ENCODE measurements around the gene TOM1.

DNA sequence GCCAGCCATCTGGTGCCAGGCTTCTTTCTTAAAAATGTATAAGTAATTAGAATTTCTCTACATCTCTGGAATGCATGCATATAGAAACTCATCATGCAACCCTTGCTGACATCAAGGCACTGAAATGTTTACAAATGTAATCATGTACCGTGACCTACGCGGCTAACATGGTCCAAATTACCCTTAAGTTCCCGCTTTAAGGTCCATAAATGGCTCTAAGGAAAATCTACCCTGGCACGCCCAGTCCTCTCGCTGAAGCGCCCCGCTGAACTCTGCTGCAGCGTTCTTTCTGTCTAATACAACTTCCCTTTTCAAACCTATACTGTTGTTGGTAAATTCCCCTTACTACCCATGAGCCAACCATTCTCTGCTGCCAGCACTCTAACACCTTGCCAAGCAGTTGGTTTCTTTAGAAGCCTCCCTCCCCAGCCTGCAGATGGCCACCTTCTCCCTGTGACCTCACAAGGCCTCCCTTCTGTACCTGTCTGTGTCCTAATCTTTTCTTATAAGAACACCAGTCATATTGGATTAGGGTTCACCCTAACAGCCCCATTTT lies 67.7 kb downstream of the TOM1 start:
- TF ChIP-seq, protein P1, sequence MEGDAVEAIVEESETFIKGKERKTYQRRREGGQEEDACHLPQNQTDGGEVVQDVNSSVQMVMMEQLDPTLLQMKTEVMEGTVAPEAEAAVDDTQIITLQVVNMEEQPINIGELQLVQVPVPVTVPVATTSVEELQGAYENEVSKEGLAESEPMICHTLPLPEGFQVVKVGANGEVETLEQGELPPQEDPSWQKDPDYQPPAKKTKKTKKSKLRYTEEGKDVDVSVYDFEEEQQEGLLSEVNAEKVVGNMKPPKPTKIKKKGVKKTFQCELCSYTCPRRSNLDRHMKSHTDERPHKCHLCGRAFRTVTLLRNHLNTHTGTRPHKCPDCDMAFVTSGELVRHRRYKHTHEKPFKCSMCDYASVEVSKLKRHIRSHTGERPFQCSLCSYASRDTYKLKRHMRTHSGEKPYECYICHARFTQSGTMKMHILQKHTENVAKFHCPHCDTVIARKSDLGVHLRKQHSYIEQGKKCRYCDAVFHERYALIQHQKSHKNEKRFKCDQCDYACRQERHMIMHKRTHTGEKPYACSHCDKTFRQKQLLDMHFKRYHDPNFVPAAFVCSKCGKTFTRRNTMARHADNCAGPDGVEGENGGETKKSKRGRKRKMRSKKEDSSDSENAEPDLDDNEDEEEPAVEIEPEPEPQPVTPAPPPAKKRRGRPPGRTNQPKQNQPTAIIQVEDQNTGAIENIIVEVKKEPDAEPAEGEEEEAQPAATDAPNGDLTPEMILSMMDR (IDR thresholded peaks at IDR 0.05; ENCODE audit: insufficient read depth, low read length): no peak
- TF ChIP-seq, protein P2, sequence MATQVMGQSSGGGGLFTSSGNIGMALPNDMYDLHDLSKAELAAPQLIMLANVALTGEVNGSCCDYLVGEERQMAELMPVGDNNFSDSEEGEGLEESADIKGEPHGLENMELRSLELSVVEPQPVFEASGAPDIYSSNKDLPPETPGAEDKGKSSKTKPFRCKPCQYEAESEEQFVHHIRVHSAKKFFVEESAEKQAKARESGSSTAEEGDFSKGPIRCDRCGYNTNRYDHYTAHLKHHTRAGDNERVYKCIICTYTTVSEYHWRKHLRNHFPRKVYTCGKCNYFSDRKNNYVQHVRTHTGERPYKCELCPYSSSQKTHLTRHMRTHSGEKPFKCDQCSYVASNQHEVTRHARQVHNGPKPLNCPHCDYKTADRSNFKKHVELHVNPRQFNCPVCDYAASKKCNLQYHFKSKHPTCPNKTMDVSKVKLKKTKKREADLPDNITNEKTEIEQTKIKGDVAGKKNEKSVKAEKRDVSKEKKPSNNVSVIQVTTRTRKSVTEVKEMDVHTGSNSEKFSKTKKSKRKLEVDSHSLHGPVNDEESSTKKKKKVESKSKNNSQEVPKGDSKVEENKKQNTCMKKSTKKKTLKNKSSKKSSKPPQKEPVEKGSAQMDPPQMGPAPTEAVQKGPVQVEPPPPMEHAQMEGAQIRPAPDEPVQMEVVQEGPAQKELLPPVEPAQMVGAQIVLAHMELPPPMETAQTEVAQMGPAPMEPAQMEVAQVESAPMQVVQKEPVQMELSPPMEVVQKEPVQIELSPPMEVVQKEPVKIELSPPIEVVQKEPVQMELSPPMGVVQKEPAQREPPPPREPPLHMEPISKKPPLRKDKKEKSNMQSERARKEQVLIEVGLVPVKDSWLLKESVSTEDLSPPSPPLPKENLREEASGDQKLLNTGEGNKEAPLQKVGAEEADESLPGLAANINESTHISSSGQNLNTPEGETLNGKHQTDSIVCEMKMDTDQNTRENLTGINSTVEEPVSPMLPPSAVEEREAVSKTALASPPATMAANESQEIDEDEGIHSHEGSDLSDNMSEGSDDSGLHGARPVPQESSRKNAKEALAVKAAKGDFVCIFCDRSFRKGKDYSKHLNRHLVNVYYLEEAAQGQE (IDR thresholded peaks at IDR 0.05; ENCODE audit: insufficient replicate concordance, low read depth): no peak
- TF ChIP-seq GABPA (IDR thresholded peaks at IDR 0.05; ENCODE audit: low read depth) (no peak), POLR2AphosphoS5 (IDR thresholded peaks at IDR 0.05; ENCODE audit: low read depth) (no peak)
